Gastroesophageal sphincter (tissue), 3 donors: Measurements from ENCODE around the gene WWC1.

Source experiments
- CTCF ChIP-seq, 4 experiments: fragments of 200-600 bp in 2 of 4; fragments of 450-650 bp in 2 of 4; sonication (generic) in 1 of 4; IDR thresholded peaks; one replicate each; pipeline ENCODE4 v1.5.1; 2017 to 2019; ENCODE audit warnings: antibody characterized with exemption in 4 of 4, mild to moderate bottlenecking in 2 of 4, moderate library complexity in 2 of 4
- POLR2A ChIP-seq, 2 donors: fragments of 450-650 bp; IDR thresholded peaks; one replicate each; pipeline ENCODE4 v1.6.1; 2017; ENCODE audit warnings: antibody characterized with exemption in 2 of 2, mild to moderate bottlenecking in 2 of 2, moderate library complexity in 1 of 2
- POLR2AphosphoS5 ChIP-seq: sonication (generic); formaldehyde crosslinking; IDR thresholded peaks from one replicate; pipeline ENCODE4 v1.6.1; 2017; ENCODE audit warnings: antibody characterized with exemption

- TF ChIP-seq CTCF (IDR thresholded peaks at IDR 0.05): no peak
- TF ChIP-seq POLR2AphosphoS5: no peak
- no peak for TF ChIP-seq POLR2A (IDR thresholded peaks at IDR 0.05)
Measured at GRCh38 chr5:168334280-168334679, 42.8 kb downstream of the WWC1 start.
